Skeletal muscle cell (primary cell): ENCODE data around the gene ACOT13.
"Not testable (repeated sequence)": the region's sequence is repeated elsewhere in the genome, so short reads cannot be mapped to it uniquely, and the experiment has no call there.

Source experiments
- DNase-seq: peaks from one replicate; pipeline ENCODE4 v3.0.0-alpha.2; 2010; ENCODE audit warnings: low read depth
- H3K4me3 ChIP-seq: 2 replicates; pipeline ENCODE4 v1.5.1; 2011; ENCODE audit warnings: low read depth, mild to moderate bottlenecking, control low read depth, low read length, moderate library complexity

Gene ACOT13

DNA sequence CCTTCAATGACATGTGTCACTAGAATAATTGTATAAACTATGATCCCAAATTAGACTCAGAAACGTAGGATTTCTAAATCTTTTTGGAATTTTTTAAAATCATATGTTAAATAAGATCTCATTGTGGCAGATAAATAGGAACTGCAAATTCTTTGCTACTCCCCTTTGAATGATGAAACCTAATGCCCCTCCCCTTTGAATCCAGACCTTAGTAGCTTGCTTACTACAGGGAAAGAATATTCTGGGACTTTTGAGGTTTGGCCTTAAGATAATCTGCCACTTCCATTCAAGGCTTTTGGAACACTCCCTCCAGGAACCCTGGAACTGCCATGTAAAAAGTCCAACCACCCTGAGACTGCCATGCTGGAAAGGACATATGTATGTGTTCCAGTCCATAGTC is 7.3 kb upstream of the ACOT13 start:
- no peak for DNase-seq

GRCh38 chr6:24660105-24660504 is 6.8 kb upstream of the ACOT13 start:
- H3K4me3 ChIP-seq: no peak overlapping the region
- no peak for DNase-seq

More for the DNA sequence above, 7.3 kb upstream of the ACOT13 start:
- H3K4me3 ChIP-seq: no peak overlapping the region

DNA sequence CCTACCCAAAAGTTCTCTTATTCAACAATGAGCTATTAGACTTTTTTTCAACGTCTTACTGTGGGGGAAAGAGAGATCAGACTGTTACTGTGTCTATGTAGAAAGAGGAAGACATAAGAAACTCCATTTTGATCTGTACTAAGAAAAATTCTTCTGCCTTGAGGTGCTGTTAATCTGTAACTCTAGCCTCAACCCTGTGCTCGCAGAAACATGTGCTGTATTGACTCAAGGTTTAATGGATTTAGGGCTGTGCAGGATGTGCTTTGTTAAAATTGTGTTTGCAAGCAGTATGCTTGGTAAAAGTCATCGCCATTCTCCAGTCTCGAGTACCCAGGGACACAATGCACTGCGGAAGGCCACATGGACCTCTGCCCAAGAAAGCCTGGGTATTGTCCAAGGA is 5.1 kb upstream of the ACOT13 start:
- not testable (repeated sequence) for H3K4me3 ChIP-seq, DNase-seq

DNA sequence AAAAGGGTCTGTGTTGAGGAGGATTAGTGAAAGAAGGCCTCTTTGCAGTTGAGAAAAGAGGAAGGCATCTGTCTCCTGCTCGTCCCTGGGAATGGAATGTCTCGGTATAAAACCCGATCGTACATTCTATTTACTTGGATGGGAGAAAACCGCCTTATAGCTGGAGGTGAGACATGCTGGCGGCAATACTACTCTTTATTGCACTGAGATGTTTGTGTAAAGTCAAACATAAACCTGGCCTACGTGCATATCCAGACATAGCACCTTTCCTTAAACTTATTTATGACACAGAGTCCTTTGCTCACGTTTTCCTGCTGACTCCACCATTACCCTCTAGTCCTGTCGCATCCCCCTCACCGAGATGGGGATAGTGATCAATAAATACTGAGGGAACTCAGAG is 4.6 kb upstream of the ACOT13 start:
- no peak overlapping the region for H3K4me3 ChIP-seq
- DNase-seq: no peak

GRCh38 chr6:24663189-24663588 is 3.7 kb upstream of the ACOT13 start:
- no peak for DNase-seq
- H3K4me3 ChIP-seq: no peak overlapping the region

GRCh38 chr6:24664046-24664987 is 2.6 kb upstream of the ACOT13 start:
- H3K4me3 ChIP-seq: no peak overlapping the region
- DNase-seq: no peak

DNA sequence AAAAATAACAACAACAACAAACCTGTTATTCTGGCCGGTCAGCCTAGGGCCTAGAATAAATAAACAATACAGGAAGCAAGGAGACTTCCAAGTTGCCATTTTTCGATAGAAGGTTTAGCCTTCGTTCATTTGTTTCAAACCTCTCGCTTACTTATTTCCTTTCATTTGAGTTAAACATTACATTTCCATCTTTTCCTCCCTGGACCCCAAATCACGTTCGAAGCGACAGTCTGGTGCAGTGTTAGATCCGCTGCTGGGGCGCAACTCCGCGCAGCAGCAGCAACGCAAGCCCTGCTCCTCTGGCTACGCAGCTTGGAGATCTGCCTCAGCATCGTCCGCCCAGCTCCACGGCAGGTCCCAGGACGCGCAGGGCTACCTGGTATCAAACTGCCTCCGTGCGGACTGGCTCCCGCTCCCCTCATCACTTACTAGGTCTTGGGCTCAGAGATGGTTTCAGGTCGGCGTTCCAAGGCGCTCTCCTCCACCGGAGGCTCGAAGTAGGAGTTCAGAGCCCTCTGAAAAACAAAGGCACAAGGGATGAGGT is 708 bp upstream of the ACOT13 start:
- DNase-seq: no peak
- H3K4me3 ChIP-seq: peak overlapping the region; percentile 100

DNA sequence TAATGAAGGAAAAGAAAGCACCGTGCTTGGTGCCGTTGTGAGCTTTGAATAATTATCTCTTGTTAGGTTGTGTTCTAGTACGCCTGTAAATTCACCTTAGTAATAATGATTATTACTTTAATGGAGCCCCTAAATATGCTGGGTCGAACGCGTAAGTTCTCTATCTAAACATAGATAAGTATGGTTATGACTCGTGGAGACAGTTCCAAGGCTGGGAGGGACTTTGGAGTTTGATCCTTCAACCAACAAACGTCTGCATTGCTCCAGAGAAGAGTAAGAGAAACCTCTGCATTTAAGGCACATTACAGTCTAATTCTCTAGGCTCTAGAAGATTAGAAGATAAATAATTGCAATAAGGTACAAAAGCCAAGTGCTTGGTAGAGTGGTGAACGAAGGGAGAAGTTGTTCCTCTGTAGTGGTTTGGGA is 514 bp downstream of the ACOT13 start:
- no peak for DNase-seq
- peak overlapping the region; percentile 100 for H3K4me3 ChIP-seq

GRCh38 chr6:24668066-24668996 is 1.5 kb downstream of the ACOT13 start:
- not testable (repeated sequence) for H3K4me3 ChIP-seq, DNase-seq

- DNase-seq: no peak
- no peak overlapping the region for H3K4me3 ChIP-seq
These were observed 2.1 kb downstream of the ACOT13 start for GRCh38 chr6:24668997-24669361.

GRCh38 chr6:24670492-24670891 is 3.6 kb downstream of the ACOT13 start:
- DNase-seq, H3K4me3 ChIP-seq: not testable (repeated sequence)

DNA sequence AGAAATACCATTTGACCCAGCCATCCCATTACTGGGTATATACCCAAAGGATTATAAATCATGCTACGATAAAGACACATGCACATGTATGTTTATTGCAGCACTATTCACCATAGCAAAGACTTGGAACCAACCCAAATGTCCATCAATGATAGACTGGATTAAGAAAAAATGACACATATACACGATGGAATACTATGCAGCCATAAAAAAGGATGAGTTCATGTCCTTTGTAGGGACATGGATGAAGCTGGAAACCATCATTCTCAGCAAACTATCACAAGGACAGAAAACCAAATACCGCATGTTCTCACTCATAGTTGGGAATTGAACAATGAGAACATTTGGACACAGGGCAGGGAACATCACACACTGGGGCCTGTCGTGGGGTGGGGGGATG is 4.2 kb downstream of the ACOT13 start:
- DNase-seq, H3K4me3 ChIP-seq: not testable (repeated sequence)

- DNase-seq: no peak
- H3K4me3 ChIP-seq: no peak overlapping the region
These were observed 5.8 kb downstream of the ACOT13 start for GRCh38 chr6:24672620-24673182.

GRCh38 chr6:24673625-24674024 is 6.7 kb downstream of the ACOT13 start:
- no peak overlapping the region for H3K4me3 ChIP-seq
- no peak for DNase-seq

DNA sequence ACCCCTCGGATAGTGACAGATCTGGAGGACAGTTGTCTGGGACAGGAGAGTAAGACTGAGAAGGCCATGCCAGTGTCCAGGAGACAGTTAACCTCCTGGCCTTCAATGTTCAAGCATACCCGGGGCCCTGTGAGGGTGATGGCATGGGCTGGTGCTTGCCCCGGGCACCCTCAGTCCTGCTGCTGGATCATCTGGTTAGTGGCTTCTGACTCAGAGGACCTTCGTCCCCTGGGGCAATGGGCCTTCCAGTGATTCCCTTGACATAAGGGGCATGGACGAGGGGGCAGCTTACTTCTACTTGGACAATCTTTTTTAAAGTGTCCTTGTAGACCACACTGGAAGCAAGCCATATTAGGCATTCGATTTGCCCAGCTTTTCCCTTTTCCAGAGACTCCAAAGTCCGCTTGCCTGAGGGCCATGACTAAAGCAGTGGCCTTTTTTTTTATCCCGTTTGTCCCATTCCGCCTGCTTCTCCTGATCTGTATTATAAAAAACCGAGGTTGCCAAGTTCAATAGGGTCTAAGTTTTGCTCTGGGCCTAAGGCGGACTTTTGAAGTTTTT is 12.0 kb downstream of the ACOT13 start:
- not testable (repeated sequence) for H3K4me3 ChIP-seq, DNase-seq

- no peak for DNase-seq
- no peak overlapping the region for H3K4me3 ChIP-seq
These were observed 13.7 kb downstream of the ACOT13 start for GRCh38 chr6:24680582-24680981.

DNA sequence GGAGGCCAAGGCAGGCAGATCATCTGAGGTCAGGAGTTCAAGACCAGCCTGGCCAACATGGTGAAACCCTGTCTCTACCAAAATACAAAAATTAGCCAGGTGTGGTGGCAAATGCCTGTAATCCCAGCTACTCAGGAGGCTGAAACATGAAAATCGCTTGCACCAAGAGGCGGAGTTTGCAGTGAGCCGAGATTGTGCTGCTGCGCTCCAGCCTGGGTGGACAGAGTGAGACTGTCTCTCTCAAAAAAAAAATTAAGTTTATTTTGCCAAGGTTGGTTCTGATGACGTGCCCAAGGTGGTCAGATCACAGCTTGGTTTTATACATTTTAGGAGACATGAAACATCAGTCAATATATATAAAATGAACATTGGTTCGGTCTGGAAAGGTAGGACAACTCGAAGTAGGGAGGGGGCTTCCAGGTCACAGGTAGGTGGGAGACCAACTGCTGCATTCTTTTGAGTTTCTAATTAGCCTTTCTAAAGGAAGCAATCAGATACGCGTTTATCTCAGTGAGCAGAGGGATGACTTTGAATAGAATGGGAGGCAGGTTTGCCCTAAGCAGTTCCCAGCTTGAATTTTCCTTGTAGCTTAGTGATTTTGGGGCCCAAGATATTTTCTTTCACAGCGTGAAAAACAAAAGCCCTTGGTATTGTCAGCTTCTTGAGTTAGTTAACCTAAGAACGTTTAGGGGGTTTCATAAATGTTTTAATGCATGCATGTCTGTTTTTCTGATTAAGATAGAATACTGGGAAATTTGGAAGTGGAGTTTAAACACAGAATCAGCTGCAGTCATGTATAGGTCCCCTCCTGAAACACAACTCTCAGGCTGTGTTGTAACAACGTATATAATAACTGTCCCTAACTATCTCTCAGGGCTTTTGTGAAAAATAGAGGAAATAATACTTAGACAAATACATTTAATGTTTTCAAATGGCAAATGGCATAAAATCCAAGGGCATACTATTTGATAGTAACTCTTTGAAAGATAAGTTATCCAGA is 16.7 kb downstream of the ACOT13 start:
- no peak for DNase-seq
- no peak overlapping the region for H3K4me3 ChIP-seq

GRCh38 chr6:24686408-24686807 is 19.5 kb downstream of the ACOT13 start:
- H3K4me3 ChIP-seq: no peak overlapping the region
- no peak for DNase-seq
